ENCODE measurements around the gene CDKN1C.

GRCh38 chr11:2836315-2837095 is 49.1 kb downstream of the CDKN1C start:
- TF ChIP-seq CTCF (IDR thresholded peaks at IDR 0.05) (no peak), POLR2A (IDR thresholded peaks at IDR 0.05) (no peak)

Measured in thyroid gland (tissue), 4 donors.